Testis (tissue), 2 donors: ENCODE measurements around the gene ATXN7.

Experiments used
- POLR2A ChIP-seq: fragments of 450-650 bp; IDR thresholded peaks from one replicate; pipeline ENCODE4 v1.6.1; 2017; ENCODE audit warnings: antibody characterized with exemption, mild to moderate bottlenecking, moderate library complexity
- TF ChIP-seq, protein P1 (sequence below), 3 experiments: fragments of 450-650 bp in 2 of 3; fragments of 200-600 bp in 1 of 3; sonication (generic) in 1 of 3; IDR thresholded peaks; one replicate each; pipeline ENCODE4 v1.5.1; 2016 to 2019; ENCODE audit warnings: antibody characterized with exemption in 3 of 3, mild to moderate bottlenecking in 2 of 3, moderate library complexity in 1 of 3

DNA sequence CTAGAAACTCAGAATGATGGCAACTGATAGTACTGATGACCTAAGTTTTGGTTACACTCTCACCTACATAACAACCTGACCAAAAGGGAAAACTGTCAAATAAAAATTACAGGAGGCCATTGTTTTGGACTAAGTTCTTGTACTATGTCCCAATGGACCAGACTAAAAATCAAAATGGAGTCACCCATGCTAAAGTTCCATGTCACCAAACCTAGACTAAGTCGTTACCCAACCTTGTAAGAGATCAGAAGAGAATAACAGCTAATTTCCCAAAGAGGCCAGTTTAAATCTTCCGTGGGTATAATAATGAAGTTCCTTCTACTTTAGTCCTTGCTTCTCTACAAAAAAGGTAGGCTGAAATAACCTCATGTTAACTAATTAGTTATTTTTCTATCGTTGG lies 12.4 kb upstream of the ATXN7 start:
- TF ChIP-seq, protein P1, sequence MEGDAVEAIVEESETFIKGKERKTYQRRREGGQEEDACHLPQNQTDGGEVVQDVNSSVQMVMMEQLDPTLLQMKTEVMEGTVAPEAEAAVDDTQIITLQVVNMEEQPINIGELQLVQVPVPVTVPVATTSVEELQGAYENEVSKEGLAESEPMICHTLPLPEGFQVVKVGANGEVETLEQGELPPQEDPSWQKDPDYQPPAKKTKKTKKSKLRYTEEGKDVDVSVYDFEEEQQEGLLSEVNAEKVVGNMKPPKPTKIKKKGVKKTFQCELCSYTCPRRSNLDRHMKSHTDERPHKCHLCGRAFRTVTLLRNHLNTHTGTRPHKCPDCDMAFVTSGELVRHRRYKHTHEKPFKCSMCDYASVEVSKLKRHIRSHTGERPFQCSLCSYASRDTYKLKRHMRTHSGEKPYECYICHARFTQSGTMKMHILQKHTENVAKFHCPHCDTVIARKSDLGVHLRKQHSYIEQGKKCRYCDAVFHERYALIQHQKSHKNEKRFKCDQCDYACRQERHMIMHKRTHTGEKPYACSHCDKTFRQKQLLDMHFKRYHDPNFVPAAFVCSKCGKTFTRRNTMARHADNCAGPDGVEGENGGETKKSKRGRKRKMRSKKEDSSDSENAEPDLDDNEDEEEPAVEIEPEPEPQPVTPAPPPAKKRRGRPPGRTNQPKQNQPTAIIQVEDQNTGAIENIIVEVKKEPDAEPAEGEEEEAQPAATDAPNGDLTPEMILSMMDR (IDR thresholded peaks at IDR 0.05) = no peak
- no peak for TF ChIP-seq POLR2A
